ENCODE measurements around the gene TBC1D4.

DNA sequence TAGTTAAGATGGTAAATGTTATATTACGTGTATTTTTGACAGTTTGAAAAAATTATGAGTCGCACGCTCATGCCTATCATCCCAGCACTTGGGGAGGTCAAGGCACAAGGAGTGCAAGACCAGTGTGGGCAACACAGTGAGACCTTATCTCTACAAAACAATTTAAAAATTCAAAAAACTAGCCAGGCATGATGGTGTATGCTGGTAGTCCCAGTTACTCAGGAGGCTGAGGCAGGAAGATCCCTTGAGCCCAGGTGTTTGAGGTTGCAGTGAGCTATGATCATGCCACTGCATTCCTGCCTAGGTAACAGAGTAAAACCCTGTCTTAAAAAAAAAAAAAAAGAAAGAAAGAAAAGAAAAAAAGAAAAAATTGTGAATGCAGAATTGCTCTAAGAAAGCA lies 58.0 kb downstream of the TBC1D4 start:
- TF ChIP-seq, protein P1, sequence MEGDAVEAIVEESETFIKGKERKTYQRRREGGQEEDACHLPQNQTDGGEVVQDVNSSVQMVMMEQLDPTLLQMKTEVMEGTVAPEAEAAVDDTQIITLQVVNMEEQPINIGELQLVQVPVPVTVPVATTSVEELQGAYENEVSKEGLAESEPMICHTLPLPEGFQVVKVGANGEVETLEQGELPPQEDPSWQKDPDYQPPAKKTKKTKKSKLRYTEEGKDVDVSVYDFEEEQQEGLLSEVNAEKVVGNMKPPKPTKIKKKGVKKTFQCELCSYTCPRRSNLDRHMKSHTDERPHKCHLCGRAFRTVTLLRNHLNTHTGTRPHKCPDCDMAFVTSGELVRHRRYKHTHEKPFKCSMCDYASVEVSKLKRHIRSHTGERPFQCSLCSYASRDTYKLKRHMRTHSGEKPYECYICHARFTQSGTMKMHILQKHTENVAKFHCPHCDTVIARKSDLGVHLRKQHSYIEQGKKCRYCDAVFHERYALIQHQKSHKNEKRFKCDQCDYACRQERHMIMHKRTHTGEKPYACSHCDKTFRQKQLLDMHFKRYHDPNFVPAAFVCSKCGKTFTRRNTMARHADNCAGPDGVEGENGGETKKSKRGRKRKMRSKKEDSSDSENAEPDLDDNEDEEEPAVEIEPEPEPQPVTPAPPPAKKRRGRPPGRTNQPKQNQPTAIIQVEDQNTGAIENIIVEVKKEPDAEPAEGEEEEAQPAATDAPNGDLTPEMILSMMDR (IDR thresholded peaks at IDR 0.05): no peak
- no peak for TF ChIP-seq POLR2A (IDR thresholded peaks at IDR 0.05)
